GM04504 (cell line): ENCODE results near the gene DGKD.
"Not testable (repeated sequence)": the region's sequence is repeated elsewhere in the genome, so short reads cannot be mapped to it uniquely, and the experiment has no call there.

Experiments
- DNase-seq: peaks from one replicate; pipeline ENCODE4 v3.0.0-alpha.2; 2012; ENCODE audit warnings: low read depth

Gene DGKD

DNA sequence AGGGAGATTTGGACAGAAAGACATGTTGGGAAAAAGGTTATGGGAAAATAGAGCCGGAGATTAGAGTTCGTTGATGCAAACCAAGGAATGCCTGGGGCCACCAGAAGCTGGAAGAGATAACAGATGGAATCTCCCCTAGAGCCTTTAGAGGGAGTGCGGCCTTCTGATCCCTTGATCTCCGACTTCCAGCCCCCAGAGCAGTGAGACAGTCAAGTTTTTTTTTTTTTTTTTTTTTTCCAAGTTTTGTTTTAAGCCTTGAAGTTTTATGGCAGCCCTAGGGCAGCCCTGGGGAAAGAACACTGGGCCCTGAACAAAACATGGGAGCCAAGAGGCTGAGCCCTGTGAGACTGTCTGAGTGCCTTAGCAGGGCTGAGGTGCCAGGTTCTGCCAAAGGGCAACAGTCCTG, 6.5 kb downstream of the DGKD start:
- DNase-seq = no peak

GRCh38 chr2:233361297-233361696, 7.0 kb downstream of the DGKD start:
- DNase-seq = no peak

DNA sequence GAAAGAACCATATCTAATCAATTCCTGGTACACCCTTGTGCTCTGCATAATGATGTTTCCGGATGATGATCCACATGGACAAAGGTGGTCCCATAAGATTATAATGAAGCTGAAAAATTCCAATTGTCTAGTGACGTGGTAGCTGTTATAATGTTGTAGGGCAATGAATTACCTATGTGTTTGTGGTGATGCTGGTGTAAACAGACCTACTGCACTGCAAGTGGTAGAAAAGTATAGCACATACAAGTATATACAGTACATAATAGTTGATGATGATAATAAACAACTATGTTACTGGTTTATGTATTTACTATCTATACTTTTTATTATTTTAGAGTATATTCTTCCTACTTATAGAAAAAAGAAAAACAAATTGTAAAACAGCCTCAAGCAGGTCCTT, 8.4 kb downstream of the DGKD start:
- no peak for DNase-seq

- DNase-seq = no peak
These were observed 9.5 kb downstream of the DGKD start for GRCh38 chr2:233363744-233364235.

GRCh38 chr2:233365861-233366520, 11.7 kb downstream of the DGKD start:
- no peak for DNase-seq

- no peak for DNase-seq
These were observed 13.3 kb downstream of the DGKD start for GRCh38 chr2:233367586-233367985.

- no peak for DNase-seq
These were observed 14.5 kb downstream of the DGKD start for GRCh38 chr2:233368756-233369155.

DNA sequence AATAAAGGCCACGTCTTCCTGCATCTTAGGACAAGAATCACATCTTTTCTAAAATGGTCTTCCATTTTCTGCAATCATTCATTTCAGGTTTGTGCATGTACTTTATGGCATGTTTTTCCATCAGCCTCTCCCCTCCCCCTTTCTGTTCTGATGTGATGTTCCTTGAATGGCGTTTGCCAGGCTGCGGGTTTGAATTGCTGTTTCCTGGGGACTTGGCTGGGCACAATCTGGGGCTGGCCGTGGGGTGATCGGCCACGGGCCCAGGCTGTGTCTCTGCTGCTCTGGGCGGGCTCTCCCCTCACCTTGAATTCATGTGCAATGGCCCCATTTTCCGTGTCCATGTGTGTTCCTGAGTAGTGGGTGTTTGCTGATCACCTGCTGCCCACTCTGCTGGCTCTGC, 15.2 kb downstream of the DGKD start:
- no peak for DNase-seq

- DNase-seq = no peak
These were observed 15.8 kb downstream of the DGKD start for GRCh38 chr2:233369897-233370685.

DNA sequence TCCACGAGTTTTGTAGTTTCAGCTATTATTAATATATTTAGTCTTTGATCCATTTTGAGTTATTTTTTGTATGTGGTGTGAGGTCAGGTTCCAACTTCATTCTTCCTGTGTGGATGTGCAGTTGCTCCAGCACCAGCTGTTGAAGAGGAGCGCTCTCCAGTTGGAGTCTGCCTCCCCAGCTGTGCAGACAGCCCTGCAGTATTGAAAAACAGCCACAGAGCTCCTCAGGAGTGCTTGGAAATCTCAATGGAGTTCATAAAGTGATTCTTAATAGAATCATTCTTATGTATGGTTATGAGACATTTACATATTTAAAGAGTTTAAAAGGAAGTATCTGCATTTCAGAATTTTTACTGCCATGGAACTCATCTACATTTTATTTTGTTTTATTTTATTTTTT, 17.3 kb downstream of the DGKD start:
- DNase-seq = no peak

- no peak for DNase-seq
These were observed 18.6 kb downstream of the DGKD start for GRCh38 chr2:233372855-233373254.

- DNase-seq = no peak
These were observed 19.0 kb downstream of the DGKD start for GRCh38 chr2:233373316-233373715.

- DNase-seq = not testable (repeated sequence)
These were observed 20.5 kb downstream of the DGKD start for GRCh38 chr2:233374776-233375175.

- no peak for DNase-seq
These were observed 21.4 kb downstream of the DGKD start for GRCh38 chr2:233375490-233376314.

GRCh38 chr2:233379034-233379433, 24.7 kb downstream of the DGKD start:
- no peak for DNase-seq

- no peak for DNase-seq
These were observed 25.1 kb downstream of the DGKD start for GRCh38 chr2:233379441-233379840.

DNA sequence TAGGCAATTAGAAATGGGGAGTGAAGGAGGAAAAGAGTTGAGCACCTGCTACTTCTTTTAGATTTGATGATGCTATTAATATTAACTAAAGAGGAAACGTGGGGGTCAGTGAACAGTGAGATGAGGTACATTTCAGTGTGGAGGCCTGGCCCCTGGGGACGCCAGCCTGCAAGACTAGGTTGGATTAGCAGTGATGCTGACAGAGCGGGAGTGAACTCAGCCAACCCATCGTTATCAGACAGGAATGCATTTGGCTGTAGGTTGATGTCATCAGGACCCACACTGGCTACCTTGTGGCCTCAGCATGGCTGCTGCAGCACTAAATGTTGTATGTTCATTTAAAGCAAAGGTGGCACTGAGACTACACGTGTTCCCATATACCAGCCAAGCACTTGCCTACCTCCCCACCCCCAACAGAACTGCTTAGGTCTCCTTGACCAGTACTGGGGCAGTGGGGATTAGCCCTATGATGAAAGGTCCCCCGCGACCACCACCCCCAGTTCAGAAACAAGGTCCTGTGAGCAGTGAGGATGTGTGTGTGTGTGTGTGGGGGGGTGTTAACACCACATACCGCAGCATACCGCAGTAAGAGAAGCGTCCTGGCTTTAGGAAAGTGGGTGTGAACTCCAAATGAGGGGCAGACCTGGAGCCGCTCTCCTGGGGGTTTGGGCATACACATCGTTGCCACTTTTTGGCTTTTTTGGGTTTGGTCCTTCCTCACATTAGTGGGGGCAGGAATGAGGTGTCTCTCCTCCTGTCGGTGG, 26.0 kb downstream of the DGKD start:
- DNase-seq = no peak

- DNase-seq = no peak
These were observed 26.8 kb downstream of the DGKD start for GRCh38 chr2:233380995-233381637.

DNA sequence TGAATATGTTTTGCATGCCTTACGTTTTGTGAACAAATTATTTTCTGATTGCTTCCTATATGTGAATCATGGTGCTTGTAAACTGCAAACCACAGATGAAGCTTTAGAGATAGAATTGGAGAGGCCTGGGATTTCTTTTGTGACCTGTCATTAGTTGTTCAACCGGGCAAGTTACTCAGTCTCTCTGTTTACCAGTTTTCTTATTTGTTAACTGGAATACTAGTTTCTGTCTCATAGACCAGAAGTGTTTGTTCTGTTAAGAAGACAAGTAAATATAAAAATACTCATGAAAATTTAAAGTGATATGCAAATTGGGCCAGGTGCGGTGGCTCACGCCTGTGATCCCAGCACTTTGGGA, 27.3 kb downstream of the DGKD start:
- DNase-seq = no peak

DNA sequence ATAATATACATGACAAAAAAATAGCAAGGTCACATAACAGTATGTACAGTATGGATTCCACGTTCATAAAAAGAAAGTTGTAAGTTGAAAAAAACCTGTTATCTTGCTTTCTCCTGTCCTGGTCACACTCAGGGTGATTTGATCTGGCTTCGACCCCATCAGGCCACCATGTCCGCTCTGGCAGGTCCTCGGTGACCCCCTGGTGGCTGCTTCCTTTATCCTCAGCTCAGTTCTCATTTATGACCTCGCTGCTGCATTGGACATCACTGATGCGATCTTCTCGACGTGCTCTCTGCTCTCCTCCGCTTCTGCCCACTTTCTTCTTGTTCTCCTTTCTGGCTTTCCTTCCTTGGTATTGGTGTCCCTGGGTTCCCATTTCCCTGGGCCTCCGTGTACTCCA, 29.7 kb downstream of the DGKD start:
- DNase-seq = no peak

- no peak for DNase-seq
These were observed 30.7 kb downstream of the DGKD start for GRCh38 chr2:233384811-233385488.
